HG03159 (cell line): ENCODE measurements around the gene GXYLT2.
A peak's percentile ranks its signal among the peaks of the same experiment; 100 is the strongest.

Experiments used
- ATAC-seq: cut with Tn5 transposase; IDR thresholded peaks from one replicate; pipeline ENCODE4 v1.9.1; 2021; ENCODE audit warnings: mild to moderate bottlenecking, moderate library complexity; ENCODE audit not compliant: unreplicated experiment

GXYLT2 gene

DNA sequence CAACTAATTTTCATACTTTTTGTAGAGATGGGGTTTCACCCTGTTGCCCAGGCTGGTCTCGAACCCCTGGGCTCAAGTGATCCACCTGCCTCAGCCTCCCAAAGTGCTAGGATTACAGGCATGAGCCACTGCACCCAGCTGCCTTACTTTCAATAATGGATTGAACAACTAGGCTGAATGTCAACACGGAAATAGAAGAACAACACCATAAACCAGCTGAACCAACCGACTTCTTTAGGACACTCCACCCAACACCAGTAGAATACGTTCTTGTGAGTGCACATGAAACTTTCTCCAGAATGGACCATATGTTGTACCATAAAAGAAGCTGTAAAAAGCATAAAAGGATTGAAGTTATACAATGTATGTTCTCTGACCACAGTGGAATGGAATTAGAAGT, 42.9 kb downstream of the GXYLT2 start:
- ATAC-seq = no peak

DNA sequence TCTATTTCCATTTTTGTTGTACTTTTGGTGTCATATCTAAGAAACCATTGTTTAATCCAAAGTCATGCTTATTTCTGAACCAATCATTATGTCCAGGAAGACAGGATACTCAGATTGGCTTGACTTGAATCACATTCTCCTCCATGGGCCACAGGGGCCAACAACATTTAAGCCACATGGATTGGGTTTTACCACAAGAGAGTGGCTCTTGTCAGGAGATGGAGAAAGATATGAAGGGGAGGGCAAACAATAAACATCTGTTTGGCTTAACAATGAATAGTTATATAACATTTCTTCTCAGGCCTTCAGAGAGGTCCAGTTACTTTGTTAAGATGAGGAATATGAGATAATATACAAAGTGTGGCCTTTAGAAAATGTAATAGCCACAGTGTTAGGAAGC, 44.6 kb downstream of the GXYLT2 start:
- no peak for ATAC-seq

DNA sequence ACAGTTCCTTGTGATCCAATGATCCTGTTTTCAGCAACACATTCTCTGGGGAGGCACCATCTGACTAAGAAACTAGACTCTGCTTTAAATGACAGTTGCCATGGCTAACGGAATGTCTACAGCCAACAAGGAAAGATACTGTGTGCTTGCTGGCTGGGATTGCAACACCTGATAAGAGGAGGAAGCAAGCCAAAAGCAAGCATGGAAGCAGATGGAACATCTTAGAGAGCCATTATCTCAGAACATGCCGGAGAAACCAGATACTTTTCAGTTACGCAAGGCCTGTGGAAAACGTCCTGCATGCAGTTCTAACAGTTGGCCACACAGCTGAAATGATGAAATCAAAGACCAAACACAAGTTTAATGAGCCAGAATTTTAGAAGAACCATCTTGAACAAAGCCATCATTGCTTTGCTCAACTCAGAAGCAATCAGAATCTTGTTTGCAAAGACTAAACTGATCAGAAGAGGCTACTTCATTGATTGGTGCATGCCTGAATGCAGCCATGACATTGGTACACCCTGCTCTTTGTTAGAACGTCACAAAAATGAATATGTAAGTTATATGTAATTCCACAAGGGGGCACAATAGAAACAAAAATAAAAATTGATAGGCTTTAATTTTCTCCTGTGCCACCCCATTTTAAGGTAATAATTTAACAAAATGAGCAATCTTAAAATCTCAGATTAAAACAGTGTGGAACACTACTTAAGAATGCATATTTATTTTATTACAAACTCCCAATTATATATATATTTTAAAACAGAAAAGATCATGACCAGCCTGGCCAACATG, 50.8 kb downstream of the GXYLT2 start:
- peak; percentile 93 for ATAC-seq

DNA sequence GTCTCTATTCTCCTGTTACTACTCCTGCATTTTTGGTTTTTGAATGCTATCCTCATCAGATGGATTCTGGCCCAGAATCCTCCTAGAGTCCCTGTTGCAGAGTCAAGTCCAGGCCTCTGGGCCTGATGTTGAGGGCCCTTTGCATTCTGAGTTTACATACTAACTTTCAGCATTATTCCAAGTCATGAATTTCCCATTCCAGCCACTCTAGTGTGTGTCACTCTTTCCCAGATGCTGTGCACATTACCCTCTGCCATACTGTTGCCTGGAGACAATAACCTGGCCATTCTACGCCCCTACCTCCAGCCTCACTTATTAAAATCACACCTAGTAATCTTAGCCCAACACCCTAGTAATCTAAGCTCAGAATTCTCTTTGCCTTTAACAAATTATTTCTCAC, 53.4 kb downstream of the GXYLT2 start:
- ATAC-seq = no peak

DNA sequence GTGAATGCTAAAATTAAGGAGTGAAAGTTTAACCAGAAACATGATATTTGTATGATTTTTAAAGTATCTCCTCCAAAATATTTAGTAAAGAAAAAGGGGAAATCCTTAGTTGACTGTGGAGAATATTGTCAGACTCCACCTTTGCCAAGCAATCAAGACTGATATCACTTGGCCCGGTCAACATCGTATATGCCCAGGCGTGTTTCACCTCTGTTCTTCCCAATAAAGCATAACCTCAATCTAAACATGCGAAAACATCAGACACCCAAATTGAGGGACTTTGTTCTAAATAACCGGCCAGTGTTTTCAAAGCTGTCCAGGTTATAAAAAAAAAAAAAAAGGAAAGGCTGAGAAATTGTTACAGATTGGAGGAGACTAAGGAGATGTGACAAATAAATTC, 54.6 kb downstream of the GXYLT2 start:
- ATAC-seq = no peak

DNA sequence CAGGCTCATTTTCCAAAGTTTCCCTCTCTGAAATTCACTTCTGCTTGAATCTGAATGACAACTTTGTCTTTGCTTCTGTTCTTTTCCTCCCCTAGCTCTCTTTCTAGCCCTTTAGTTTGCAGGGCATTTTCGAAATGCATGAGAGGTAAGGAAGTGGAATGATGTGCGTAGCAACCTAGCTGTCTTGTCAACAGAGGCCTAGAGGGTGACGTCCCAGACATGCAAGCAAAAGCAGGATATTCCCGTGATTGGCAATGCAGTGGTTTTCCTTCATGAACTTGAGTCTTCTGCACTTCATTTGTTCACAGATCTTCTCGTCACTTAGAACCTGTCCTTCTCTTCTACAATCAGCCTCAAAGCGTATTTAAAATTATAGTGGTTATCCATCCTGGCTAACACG, 56.9 kb downstream of the GXYLT2 start:
- ATAC-seq = no peak

DNA sequence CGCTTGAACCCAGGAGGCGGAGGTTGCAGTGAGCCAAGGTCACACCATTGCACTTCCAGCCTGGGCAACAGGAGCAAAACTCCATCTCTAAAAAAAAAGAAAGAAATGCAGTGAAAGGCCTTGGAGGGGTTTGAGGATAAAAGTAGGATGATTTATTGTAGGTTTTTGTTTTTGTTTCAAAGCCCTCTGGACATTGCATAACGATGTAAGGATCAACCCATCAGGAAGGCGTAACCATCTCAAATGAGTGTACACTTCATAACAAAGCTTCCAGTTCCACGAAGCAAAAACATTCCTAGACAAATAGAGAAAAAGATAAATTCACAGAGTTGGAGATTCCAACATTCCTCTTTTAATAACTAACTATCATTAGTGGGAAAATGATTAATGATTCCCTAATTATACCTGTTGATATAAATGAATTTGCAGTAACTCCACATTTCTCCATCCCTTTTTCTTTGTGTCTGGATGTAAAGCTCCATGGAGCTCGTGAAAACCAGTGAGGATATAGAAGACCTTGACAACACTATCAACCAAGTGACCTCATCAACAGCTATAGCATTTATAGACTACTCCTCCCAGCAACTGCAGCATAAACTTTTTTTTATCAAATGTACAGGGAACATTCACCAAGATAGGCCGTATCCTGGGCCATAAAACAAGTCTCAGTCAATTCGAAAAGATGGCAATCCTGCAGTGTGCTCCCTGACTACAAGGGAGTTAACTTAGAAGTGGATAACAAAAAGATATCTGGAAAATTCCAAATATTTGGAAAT, 60.1 kb downstream of the GXYLT2 start:
- ATAC-seq = no peak

DNA sequence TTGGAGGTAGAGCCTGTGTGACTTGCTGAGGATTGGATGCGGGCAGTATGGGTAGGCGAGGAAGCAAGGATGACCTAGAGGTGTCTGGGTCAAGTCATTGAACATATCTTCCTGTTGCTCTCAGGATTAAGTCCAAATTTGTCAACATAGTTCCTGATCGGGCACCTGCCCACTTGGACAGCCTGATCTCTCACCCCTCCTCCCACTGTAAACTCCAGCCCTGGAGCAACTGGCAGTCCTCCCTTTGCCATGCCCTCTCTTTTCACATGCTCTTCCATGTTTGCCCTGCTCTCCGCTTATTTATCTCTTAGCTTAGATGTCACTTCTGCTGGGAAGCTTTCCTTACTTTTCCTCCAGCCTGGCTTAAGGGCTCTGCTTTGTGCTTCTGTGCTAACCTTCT, 61.2 kb downstream of the GXYLT2 start:
- no peak for ATAC-seq

DNA sequence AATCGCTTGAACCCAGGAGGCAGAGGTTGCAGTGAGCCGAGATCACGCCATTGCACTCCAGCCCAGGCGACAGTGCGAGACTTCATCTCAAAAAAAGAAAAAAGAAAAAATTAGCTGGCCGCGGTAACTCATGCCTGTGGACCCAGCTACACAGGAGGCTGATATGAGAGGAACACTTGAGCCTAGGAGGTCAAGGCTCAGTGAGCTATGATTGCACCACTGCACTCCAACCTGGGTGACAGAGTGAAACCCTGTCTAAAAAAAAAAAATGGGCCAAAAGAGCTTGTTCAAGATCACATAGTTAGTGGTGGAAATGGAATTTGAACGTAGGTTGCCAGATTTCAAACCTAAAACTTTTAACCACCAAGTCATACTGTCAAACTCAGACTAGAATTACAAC, 62.5 kb downstream of the GXYLT2 start:
- no peak for ATAC-seq

DNA sequence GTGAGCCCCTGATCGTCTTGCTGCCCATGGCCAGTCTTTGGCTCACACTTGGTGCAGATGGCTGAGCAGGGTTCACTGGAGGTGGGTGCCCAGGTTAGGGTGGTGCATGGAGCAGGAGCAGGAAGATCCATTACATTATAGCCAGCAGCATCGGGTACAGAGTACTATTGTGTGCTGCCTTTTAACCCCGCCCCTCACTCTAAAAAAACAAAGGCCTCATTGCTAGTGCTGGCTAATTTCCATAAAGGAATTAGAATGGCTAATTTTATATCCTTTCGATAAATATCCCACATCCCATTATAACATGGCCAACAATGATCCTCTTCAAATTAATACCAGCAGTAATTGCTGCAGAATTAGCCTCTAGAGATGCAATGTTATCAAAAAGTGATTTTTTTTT, 63.0 kb downstream of the GXYLT2 start:
- ATAC-seq = no peak

DNA sequence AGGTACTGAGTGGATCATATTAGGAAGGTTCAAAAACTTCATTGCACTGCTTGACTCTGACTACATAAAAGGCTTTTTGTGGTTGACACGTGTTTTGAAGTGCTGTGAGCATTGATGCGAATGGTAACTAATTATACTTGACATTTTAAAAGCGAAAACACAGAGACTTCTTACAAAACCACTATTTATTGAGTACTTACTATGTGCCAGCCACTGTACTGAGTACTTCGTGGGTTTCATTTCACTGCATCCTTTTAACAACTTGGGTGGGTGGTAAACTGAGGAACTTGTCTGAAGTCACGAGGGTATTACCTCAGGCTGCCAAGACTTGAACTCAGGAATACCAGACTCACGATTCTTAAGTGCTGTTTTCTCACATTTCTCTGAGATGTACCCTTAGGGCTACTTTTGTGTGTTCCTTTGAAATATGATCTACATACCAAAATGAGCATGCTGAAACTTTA, 63.4 kb downstream of the GXYLT2 start:
- ATAC-seq = no peak

DNA sequence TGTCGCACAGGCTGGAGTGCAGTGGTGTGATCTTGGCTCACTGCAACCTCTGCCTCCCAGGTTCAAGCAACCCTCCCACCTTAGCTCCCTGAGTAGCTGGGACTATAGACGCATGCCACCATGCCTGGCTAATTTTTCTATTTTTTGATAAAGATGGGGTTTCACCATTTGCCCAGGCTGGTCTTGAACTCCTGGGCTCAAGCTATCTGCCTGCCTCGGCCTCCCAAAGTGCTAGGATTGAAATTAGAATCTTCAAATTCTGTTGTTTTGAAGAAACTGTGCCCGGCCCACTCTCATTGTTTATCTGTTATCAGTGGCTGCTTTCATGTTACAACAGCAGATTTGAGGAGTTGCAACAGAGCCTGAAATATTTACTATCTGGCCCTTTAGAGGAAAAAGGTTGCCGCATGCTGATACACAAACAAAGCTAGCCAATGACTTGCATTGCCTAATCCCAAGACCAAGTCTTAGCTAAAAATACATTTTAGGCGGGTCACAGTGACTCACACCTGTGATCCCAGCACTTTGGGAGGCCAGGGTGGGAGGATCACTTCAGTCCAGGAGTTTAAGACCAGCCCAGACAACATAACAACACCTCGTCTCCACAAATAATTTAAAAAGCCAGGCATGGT, 65.6 kb downstream of the GXYLT2 start:
- no peak for ATAC-seq

DNA sequence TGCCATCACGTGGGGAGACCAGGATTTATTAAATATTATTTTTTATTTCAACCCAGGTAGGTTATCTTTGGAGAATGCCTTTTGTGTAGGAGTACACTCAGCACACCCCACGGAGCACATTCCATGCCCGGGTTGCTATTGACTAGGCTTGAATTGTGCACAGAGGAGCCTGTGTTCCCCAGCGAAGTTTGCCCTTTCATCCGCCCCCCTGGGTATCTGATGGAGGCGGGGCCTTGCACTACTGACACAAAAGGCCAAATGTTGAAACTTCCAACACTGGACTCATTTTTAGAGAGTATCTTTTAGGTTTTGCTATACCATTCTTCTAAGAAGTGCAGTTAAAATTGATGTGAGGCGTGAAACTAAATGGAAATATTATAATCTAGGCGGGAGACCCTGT, 69.5 kb downstream of the GXYLT2 start:
- no peak for ATAC-seq

DNA sequence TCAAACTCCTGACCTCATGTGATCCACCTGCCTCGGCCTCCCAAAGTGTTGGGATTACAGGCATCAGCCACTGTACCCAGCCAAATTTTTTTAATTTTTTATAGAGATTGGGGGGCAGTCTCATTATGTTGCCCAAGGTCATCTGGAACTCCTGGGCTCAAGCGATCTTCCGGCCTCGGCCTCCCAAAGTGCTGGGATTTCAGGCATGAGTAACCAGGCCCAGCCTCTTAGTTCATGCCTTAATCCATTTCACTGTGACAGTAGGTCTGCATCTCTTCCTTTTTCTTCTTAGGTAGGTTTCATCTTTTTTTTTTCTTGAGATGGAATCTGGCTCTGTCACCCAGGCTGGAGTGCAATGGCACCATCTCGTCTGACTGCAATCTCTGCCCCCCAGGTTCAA, 71.5 kb downstream of the GXYLT2 start:
- no peak for ATAC-seq

DNA sequence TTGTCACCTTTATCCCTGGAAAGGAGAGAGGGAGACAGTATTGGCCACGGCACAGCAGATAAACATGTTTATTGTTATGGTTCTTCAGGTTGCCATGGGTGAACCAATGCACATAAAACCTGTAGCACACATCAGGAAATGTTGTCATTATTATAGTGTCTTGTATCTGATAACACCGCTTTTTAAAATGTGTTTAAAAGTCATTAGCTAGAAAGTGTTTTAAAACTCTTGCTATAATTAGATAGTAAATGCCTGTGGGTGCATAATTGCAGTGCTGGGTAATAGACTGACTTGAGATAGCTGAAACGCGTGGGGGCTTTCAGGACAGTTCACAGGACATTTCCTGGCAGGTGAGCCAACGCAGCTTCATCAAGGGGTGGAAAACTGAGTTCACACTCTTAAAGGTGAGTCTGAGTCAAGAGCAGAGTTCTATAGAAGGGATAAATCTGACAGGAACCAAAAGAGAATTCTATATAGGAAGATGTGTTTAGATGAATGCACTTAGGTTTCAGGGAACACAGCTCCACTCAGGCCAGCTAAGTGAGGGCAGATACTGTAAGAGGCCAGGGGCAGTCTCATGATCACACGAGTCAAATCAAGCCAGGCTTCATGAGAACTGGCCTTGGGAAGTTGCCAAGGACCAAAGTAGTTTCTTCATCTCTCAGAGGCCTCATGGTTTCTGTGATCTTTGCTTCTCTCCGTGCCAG, 73.1 kb downstream of the GXYLT2 start:
- no peak for ATAC-seq

DNA sequence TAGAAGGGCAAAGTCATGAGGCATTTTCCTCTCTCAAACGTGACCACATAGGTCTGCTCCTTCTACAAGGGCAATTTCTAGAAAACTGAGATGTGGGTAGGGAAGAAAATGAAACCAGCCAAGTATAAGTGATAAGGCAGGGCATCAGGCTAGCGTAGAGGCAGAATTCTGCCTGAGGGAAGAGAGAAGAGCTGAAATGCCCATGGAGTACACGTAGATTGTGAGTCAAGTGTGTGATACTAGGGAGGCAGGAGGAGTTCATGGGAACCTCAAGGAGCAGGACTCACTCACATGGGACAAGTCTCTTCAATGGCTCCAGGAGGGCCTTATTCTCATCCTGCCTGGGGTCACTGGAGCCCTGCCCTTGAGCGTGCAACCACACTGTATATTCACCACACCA, 73.9 kb downstream of the GXYLT2 start:
- no peak for ATAC-seq

DNA sequence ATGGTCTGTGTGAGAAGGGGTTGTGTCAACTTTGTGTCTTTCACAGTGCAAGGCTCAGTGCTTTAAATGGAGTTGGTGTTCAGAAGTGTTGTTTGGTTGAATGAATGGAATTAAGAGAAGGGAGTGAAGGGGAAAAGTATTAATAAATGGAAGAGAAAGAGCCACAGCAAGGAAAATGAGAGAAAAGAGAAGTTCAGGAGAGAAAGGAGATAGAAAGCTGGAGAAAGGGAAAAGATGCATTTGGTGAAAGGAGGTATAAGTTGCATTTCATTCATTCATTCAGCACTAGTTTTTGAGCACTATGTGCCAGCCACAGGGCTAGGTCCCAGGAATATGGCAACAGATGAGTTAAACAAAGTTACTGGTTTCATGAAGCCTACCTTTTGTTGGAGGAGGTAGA, 74.5 kb downstream of the GXYLT2 start:
- no peak for ATAC-seq

DNA sequence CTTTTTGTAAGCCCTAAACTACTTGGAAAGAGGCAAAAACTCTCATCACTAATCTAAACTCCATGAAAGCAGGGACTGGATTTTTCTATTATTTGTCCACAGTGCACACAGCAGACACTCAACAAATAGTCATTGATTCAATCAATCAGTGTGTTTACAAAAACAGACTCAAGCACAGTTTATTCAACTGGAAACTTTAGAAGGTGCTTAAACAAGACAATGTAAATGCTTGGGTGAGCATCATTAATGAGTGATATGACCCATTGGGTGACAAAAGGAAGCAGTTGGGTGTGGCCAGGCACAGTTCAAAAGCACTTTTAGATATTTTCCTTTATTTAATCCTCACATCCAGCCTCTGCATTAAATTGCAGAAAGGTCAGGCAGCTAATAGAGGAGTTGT, 76.8 kb downstream of the GXYLT2 start:
- ATAC-seq = no peak

DNA sequence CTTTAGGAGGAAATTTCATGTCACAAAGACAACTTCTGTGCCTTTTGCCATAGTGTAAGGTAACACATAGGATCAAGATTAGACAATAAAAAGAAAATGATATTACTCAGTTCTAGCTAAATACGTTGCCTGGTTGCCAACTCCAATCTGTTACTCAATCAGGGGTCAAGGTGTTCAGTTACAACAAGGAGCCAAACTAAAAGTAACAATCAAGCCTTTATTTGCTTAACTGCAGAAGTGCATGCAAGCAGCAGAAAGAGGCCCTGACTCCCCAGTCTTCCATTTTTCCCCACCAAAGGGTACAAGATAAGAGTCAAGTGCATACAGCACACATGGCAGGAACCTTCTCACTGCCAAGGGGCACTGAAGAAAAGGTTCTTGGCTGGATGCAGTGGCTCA, 80.4 kb downstream of the GXYLT2 start:
- no peak for ATAC-seq

DNA sequence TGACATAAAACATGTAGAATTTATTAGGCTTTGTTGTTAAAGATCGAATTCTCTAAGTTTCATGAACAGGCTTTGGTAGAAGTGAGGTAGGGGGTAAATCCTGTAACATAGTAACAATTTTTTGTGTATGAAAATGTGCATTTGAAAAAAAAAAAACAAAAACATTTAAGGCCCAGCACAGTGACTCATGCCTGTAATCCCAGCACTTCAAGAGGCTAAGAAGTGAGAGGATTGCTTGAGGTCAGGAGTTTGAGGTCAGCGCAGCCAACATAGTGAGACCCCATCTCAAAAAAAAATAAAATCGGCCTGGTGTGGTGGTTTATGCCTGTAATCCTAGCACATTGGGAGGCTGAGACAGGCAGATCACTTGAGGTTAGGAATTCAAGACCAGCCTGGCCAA, 81.9 kb downstream of the GXYLT2 start:
- ATAC-seq = no peak

DNA sequence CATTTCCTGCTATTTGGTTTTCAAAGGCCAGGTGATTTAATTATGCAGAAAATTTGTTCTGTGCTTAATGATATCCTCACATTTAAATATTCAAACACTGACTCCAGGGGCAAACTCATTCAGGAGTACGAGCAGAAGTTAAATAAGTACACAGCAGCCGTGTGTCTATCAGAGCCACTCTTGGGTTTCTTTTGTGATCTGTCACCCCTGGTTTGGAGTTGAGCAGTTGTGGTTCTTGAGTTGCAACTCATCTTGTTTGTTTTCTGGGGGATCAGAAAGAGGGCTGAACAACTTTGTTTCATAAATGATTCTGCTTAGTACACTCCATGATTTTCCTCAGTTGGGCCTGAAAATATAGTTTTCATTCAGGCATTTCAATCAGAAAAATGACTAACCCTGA, 83.1 kb downstream of the GXYLT2 start:
- ATAC-seq = no peak
